OCI-LY7 (cell line): Measurements from ENCODE around the gene OBSL1. TPM values are rescaled to one million over a fixed set of nuclear protein-coding genes. Genes with fewer than 3 reads are reported as not detected.

ENCODE experiments used
- BruUV-seq: library from RNA; stranded (reverse); fragments of 400-500 nt; replicated peaks from 2 replicates; lab custom pipeline; 2021; lab: Mats Ljungman, UMichigan
- CTCF ChIA-PET: fragments of 300-600 bp; sonication (Branson Sonifier 250); formaldehyde crosslinking; loops from one replicate; lab custom pipeline; 2022; ENCODE audit warnings: antibody characterized with exemption; ENCODE audit not compliant: unreplicated experiment; lab: Charles Lee
- POLR2A ChIA-PET: fragments of 300-600 bp; sonication (Branson Sonifier 250); formaldehyde crosslinking; loops from one replicate; lab custom pipeline; 2022; ENCODE audit warnings: antibody characterized with exemption; lab: Charles Lee
- DNase-seq: peaks from one replicate; pipeline ENCODE4 v3.0.0-alpha.2; 2015; ENCODE audit warnings: low spot score
- H2AFZ ChIP-seq: fragments of 200-600 bp; sonication (generic), shearing (Covaris generic); 2 replicates; pipeline ENCODE4 v1.6.1; 2014; ENCODE audit warnings: mild to moderate bottlenecking, antibody characterized with exemption, low read length, moderate library complexity
- H3K27ac ChIP-seq: fragments of 200-600 bp; sonication (generic); 2 replicates; pipeline ENCODE4 v1.5.1; 2014; ENCODE audit warnings: mixed run types, low read depth, mild to moderate bottlenecking, moderate library complexity, low read length, inconsistent platforms; ENCODE audit not compliant: poor library complexity, severe bottlenecking
- H3K36me3 ChIP-seq: fragments of 200-600 bp; sonication (generic); 2 replicates; pipeline ENCODE4 v1.6.1; 2014; ENCODE audit warnings: mild to moderate bottlenecking, antibody characterized with exemption, low read length, moderate library complexity, mixed read lengths; ENCODE audit not compliant: insufficient read depth
- H3K4me1 ChIP-seq: fragments of 200-600 bp; sonication (generic); 2 replicates; pipeline ENCODE4 v1.5.1; 2014; ENCODE audit warnings: mild to moderate bottlenecking, low read length; ENCODE audit not compliant: insufficient read depth, poor library complexity, severe bottlenecking
- H3K4me2 ChIP-seq: fragments of 200-600 bp; sonication (generic); 2 replicates; pipeline ENCODE4 v1.6.1; 2014; ENCODE audit warnings: mild to moderate bottlenecking, low read length
- H3K4me3 ChIP-seq: fragments of 200-600 bp; sonication (generic); 2 replicates; pipeline ENCODE4 v1.5.1; 2014; ENCODE audit warnings: mild to moderate bottlenecking, low read depth, low read length; ENCODE audit not compliant: poor library complexity, severe bottlenecking
- H3K79me2 ChIP-seq: fragments of 200-600 bp; sonication (generic); 2 replicates; pipeline ENCODE4 v1.6.1; 2016; ENCODE audit warnings: low read depth, mild to moderate bottlenecking, low read length, moderate library complexity, mixed read lengths; ENCODE audit not compliant: insufficient read depth
- H3K9me2 ChIP-seq: fragments of 200-600 bp; sonication (generic); 2 replicates; pipeline ENCODE4 v1.6.1; 2016; ENCODE audit warnings: mild to moderate bottlenecking, low read length, mixed read lengths; ENCODE audit not compliant: insufficient read depth
- H3K9me3 ChIP-seq: fragments of 200-600 bp; sonication (generic); 2 replicates; pipeline ENCODE4 v1.6.1; 2014; ENCODE audit warnings: mild to moderate bottlenecking, mixed run types, low read length, mixed read lengths
- H4K20me1 ChIP-seq: fragments of 200-600 bp; sonication (generic); 2 replicates; pipeline ENCODE4 v1.6.1; 2014; ENCODE audit warnings: mild to moderate bottlenecking, antibody characterized with exemption, low read length, moderate library complexity, mixed read lengths; ENCODE audit not compliant: insufficient read depth
- CTCF ChIP-seq: fragments of 200-600 bp; sonication (generic); conservative IDR thresholded peaks from 2 replicates; pipeline ENCODE4 v1.5.1; 2014; ENCODE audit warnings: mild to moderate bottlenecking, antibody characterized with exemption, low read length, moderate library complexity, mixed read lengths
- EZH2phosphoT487 ChIP-seq: fragments of 200-600 bp; sonication (generic); IDR thresholded peaks from 2 replicates; pipeline ENCODE4 v1.6.1; 2018; ENCODE audit warnings: low read depth, borderline replicate concordance, mild to moderate bottlenecking, mixed run types, antibody characterized with exemption, low read length, moderate library complexity, mixed read lengths
- intact Hi-C: fragments of 100-400 bp; cut with micrococcal nuclease; formaldehyde crosslinking; loops from one replicate; pipeline ENCODE4 v1.10.0; 2022; ENCODE audit not compliant: unreplicated experiment
- total RNA-seq, 2 experiments: library from RNA; depleted of rRNA in 1 of 2; stranded (reverse); fragments of >200 nt in 1 of 2; shearing (Covaris generic) in 1 of 2; gene quantifications; 2 replicates each; pipeline ENCODE4 v1.2.3, GENCODE V29; 2014 to 2022

The OBSL1 gene
- total RNA-seq, 2 experiments from 2014 or later = 0.25 TPM; not detected in 1

GRCh38 chr2:219574484-219575311 is 3.4 kb upstream of the OBSL1 start:
- H3K36me3 ChIP-seq = no peaks in the 10 kb centered on the region
- H3K9me2 ChIP-seq = no peaks in the 10 kb centered on the region
- DNase-seq = no peak
- no peaks in the 10 kb centered on the region for H3K9me3 ChIP-seq
- H3K4me1 ChIP-seq = no peaks in the 10 kb centered on the region
- ChIA-PET CTCF (no interaction called here), POLR2A (no interaction called here)
- no peaks in the 10 kb centered on the region for H4K20me1 ChIP-seq
- intact Hi-C loops = no loop called here
- H3K4me3 ChIP-seq = no peak overlapping the region
- no peak overlapping the region for H2AFZ ChIP-seq
- BruUV-seq = no TSS peak
- H3K79me2 ChIP-seq = no peaks in the 10 kb centered on the region
- H3K4me2 ChIP-seq = no peak overlapping the region
- no peak overlapping the region for H3K27ac ChIP-seq
- TF ChIP-seq CTCF = no peak
- no peak for TF ChIP-seq EZH2phosphoT487

GRCh38 chr2:219573166-219573565 is 1.8 kb upstream of the OBSL1 start:
- no peaks in the 10 kb centered on the region for H3K79me2 ChIP-seq
- H2AFZ ChIP-seq = no peak overlapping the region
- no peaks in the 10 kb centered on the region for H3K9me3 ChIP-seq
- H3K4me1 ChIP-seq = no peaks in the 10 kb centered on the region
- no peak overlapping the region for H3K27ac ChIP-seq
- H3K9me2 ChIP-seq = no peaks in the 10 kb centered on the region
- H3K4me3 ChIP-seq = no peak overlapping the region
- CTCF ChIA-PET = no interaction called here
- intact Hi-C loops = no loop called here
- no TSS peak for BruUV-seq
- H3K4me2 ChIP-seq = no peak overlapping the region
- H3K36me3 ChIP-seq = no peaks in the 10 kb centered on the region
- POLR2A ChIA-PET = no interaction called here
- no peak for DNase-seq
- H4K20me1 ChIP-seq = no peaks in the 10 kb centered on the region
- no peak for TF ChIP-seq CTCF
- no peak for TF ChIP-seq EZH2phosphoT487
